ENCODE measurements around the gene ATP2B2. TPM values are rescaled to one million over a fixed set of nuclear protein-coding genes. Genes with fewer than 3 reads are reported as not detected.

ATP2B2 gene
- total and polyA plus RNA-seq, 10 of the 15 experiments (the other 5 are each of a cell fraction or from before 2014, with no cell fraction given), result 0.04 TPM; not detected in 9

DNA sequence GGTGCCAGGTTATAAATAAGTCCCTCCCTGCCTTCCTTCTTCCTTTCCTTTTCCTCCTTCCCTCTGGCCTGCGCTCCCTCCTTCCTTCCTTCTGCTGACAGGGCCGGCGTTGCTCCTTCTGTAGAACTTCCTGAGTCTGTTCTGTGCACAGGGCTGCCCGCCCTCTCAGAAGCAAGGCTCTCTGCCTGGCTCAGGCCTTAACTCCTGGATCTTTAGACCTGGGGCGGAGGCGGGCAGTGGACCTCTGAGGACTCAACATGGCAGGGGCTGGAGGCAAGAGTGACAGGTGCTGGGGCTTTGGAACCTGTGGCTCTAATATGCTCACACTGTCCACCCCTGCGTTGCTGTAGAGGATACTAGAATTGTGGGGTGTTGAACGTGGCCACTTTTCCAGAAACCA lies 98.0 kb downstream of the ATP2B2 start (continued):
- TF ChIP-seq, protein P1, sequence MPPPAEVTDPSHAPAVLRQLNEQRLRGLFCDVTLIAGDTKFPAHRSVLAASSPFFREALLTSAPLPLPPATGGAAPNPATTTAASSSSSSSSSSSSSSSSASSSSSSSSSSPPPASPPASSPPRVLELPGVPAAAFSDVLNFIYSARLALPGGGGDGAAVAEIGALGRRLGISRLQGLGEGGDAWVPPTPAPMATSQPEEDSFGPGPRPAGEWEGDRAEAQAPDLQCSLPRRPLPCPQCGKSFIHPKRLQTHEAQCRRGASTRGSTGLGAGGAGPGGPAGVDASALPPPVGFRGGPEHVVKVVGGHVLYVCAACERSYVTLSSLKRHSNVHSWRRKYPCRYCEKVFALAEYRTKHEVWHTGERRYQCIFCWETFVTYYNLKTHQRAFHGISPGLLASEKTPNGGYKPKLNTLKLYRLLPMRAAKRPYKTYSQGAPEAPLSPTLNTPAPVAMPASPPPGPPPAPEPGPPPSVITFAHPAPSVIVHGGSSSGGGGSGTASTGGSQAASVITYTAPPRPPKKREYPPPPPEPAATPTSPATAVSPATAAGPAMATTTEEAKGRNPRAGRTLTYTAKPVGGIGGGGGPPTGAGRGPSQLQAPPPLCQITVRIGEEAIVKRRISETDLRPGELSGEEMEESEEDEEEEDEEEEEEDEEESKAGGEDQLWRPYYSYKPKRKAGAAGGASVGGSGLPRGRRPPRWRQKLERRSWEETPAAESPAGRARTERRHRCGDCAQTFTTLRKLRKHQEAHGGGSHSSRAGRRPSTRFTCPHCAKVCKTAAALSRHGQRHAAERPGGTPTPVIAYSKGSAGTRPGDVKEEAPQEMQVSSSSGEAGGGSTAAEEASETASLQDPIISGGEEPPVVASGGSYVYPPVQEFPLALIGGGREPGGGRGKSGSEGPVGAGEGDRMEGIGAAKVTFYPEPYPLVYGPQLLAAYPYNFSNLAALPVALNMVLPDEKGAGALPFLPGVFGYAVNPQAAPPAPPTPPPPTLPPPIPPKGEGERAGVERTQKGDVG (CRISPR knock-in tag; IDR thresholded peaks at IDR 0.05), result no peak
- TF ChIP-seq CEBPB (IDR thresholded peaks at IDR 0.05; ENCODE audit: borderline replicate concordance in 1 of 2, low read depth in 2 of 2, low read length in 2 of 2) (no peak), SRF (IDR thresholded peaks at IDR 0.05; ENCODE audit: low read depth in 2 of 2, low read length in 2 of 2) (no peak)

DNA sequence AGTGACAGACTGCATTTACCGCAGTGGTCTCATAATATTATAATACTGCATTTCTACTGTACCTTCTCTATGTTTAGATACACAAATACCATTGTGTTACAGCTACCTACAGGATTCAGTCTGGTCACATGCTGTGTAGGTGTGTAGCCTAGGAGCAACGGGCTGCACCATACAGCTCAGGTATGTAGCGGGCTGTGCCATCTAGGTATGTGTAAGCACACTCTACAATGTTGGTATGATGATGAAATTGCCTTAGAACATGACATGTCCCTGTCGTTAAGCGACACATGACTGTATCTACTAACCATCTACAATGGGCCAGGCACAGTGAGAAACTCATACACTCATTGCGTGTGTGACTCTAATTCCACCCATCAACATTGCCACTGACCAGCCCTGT lies 99.0 kb downstream of the ATP2B2 start:
- Histone ChIP-seq H3K36me3 (ENCODE audit: control insufficient read depth in 2 of 2, insufficient read depth in 2 of 2, low read length in 1 of 2) (no peaks in the 10 kb centered on the region), H3K27ac (ENCODE audit: control insufficient read depth, insufficient read depth) (no peak overlapping the region), H4K20me1 (ENCODE audit: control insufficient read depth, insufficient read depth) (no peaks in the 10 kb centered on the region), H3K4me1 (ENCODE audit: control insufficient read depth, insufficient read depth, low read length) (no peaks in the 10 kb centered on the region), H3K4me2 (ENCODE audit: control insufficient read depth, insufficient read depth) (no peak overlapping the region), H3K27me3 (replicated peaks in 1 of 2; ENCODE audit: control insufficient read depth in 2 of 2, insufficient read depth in 2 of 2, low read length in 1 of 2) (no peaks in the 10 kb centered on the region; a peak in 1 of 4 replicates), H2AFZ (ENCODE audit: control insufficient read depth, low read depth, low read length) (no peak overlapping the region), H3K4me3 (no peak overlapping the region), H3K9ac (ENCODE audit: control insufficient read depth, insufficient read depth, low read length) (no peak overlapping the region), H3K9me3 (replicated peaks; ENCODE audit: control insufficient read depth, insufficient read depth, low read length) (no peaks in the 10 kb centered on the region), H3K79me2 (ENCODE audit: control insufficient read depth, insufficient read depth, low read length) (no peaks in the 10 kb centered on the region)
- DNase-seq (ENCODE audit: low read depth, low spot score) (no peak), ATAC-seq (no peak), FAIRE-seq (no peak)
- intact Hi-C loops (cut with micrococcal nuclease; ENCODE audit: unreplicated experiment) (no loop called here), in situ Hi-C loops (cut with MboI) (no loop called here)
- SMC1A ChIA-PET (ENCODE audit: uncharacterized antibody, unreplicated experiment), result no interaction called here
- no TSS peak for BruUV-seq (replicated peaks)
- RAD21 ChIA-PET (ENCODE audit: unreplicated experiment), result interaction anchor here (0.6 kb wide), 1 partner anchor 989 kb away, joined by 3 read pairs; no protein-coding TSS in a partner anchor
- POLR2A ChIA-PET, result interaction anchor here (0.6 kb wide), 1 partner anchor 261 kb away, joined by 3 read pairs; no protein-coding TSS in a partner anchor
- WGBS (ENCODE audit: insufficient coverage, insufficient replicate concordance, low lambda C conversion rate, missing lambda C conversion rate), result 35% methylated on average over 6 of the region's 6 CpGs
- CTCF ChIA-PET, result no interaction called here
- TF ChIP-seq EP300 (IDR thresholded peaks at IDR 0.05; ENCODE audit: borderline replicate concordance in 1 of 2, control insufficient read depth in 1 of 2, low read depth in 2 of 2, low read length in 2 of 2) (no peak), STAT3 (IDR thresholded peaks at IDR 0.05; ENCODE audit: low read depth, low read length) (no peak), IRF4 (IDR thresholded peaks at IDR 0.05; ENCODE audit: low read depth, low read length) (no peak), BHLHE40 (IDR thresholded peaks at IDR 0.05; ENCODE audit: borderline replicate concordance in 1 of 2, low read depth in 2 of 2, low read length in 1 of 2) (no peak), KDM1A (IDR thresholded peaks at IDR 0.05; ENCODE audit: borderline replicate concordance) (no peak), CBX5 (IDR thresholded peaks at IDR 0.05; ENCODE audit: low read depth) (no peak)
- TF ChIP-seq, protein P2, sequence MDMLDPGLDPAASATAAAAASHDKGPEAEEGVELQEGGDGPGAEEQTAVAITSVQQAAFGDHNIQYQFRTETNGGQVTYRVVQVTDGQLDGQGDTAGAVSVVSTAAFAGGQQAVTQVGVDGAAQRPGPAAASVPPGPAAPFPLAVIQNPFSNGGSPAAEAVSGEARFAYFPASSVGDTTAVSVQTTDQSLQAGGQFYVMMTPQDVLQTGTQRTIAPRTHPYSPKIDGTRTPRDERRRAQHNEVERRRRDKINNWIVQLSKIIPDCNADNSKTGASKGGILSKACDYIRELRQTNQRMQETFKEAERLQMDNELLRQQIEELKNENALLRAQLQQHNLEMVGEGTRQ (IDR thresholded peaks at IDR 0.05; ENCODE audit: borderline replicate concordance, low read depth, low read length), result no peak
- TF ChIP-seq, protein P3, sequence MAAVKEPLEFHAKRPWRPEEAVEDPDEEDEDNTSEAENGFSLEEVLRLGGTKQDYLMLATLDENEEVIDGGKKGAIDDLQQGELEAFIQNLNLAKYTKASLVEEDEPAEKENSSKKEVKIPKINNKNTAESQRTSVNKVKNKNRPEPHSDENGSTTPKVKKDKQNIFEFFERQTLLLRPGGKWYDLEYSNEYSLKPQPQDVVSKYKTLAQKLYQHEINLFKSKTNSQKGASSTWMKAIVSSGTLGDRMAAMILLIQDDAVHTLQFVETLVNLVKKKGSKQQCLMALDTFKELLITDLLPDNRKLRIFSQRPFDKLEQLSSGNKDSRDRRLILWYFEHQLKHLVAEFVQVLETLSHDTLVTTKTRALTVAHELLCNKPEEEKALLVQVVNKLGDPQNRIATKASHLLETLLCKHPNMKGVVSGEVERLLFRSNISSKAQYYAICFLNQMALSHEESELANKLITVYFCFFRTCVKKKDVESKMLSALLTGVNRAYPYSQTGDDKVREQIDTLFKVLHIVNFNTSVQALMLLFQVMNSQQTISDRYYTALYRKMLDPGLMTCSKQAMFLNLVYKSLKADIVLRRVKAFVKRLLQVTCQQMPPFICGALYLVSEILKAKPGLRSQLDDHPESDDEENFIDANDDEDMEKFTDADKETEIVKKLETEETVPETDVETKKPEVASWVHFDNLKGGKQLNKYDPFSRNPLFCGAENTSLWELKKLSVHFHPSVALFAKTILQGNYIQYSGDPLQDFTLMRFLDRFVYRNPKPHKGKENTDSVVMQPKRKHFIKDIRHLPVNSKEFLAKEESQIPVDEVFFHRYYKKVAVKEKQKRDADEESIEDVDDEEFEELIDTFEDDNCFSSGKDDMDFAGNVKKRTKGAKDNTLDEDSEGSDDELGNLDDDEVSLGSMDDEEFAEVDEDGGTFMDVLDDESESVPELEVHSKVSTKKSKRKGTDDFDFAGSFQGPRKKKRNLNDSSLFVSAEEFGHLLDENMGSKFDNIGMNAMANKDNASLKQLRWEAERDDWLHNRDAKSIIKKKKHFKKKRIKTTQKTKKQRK (IDR thresholded peaks at IDR 0.05; ENCODE audit: low read depth, low read length), result no peak
- TF ChIP-seq, protein P4, sequence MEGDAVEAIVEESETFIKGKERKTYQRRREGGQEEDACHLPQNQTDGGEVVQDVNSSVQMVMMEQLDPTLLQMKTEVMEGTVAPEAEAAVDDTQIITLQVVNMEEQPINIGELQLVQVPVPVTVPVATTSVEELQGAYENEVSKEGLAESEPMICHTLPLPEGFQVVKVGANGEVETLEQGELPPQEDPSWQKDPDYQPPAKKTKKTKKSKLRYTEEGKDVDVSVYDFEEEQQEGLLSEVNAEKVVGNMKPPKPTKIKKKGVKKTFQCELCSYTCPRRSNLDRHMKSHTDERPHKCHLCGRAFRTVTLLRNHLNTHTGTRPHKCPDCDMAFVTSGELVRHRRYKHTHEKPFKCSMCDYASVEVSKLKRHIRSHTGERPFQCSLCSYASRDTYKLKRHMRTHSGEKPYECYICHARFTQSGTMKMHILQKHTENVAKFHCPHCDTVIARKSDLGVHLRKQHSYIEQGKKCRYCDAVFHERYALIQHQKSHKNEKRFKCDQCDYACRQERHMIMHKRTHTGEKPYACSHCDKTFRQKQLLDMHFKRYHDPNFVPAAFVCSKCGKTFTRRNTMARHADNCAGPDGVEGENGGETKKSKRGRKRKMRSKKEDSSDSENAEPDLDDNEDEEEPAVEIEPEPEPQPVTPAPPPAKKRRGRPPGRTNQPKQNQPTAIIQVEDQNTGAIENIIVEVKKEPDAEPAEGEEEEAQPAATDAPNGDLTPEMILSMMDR (IDR thresholded peaks at IDR 0.05 in 2 of 3, conservative IDR thresholded peaks at IDR 0.05 in 1 of 3; ENCODE audit: control insufficient read depth in 2 of 3, extremely low read depth in 1 of 3, insufficient read depth in 1 of 3, low read depth in 3 of 3, low read length in 3 of 3), result no peak
